Stomach smooth muscle (tissue), 2 donors: ENCODE data around the gene SPOCK1.

Source experiments
- H3K27ac ChIP-seq: one replicate; pipeline ENCODE4 v1.7.0; 2013; ENCODE audit warnings: mild to moderate bottlenecking, low read length, inconsistent platforms
- H3K27me3 ChIP-seq, 2 donors: one replicate each; pipeline ENCODE4 v1.7.0; 2013; ENCODE audit warnings: low read length in 2 of 2; ENCODE audit not compliant: insufficient read depth in 2 of 2, control insufficient read depth in 1 of 2
- H3K36me3 ChIP-seq, 2 donors: one replicate each; pipeline ENCODE4 v1.7.0; 2013; ENCODE audit warnings: low read length in 2 of 2; ENCODE audit not compliant: control insufficient read depth in 2 of 2, insufficient read depth in 2 of 2
- H3K4me1 ChIP-seq: one replicate; pipeline ENCODE4 v1.7.0; 2013; ENCODE audit warnings: low read length; ENCODE audit not compliant: control insufficient read depth, insufficient read depth
- H3K4me3 ChIP-seq, 2 donors: one replicate each; pipeline ENCODE4 v1.7.0; 2013; ENCODE audit warnings: low read length in 2 of 2
- H3K9ac ChIP-seq, 2 donors: one replicate each; pipeline ENCODE4 v1.7.0; 2013; ENCODE audit warnings: low read length in 2 of 2, mild to moderate bottlenecking in 1 of 2
- H3K9me3 ChIP-seq, 2 donors: one replicate each; pipeline ENCODE4 v1.7.0; 2013; ENCODE audit warnings: low read length in 2 of 2; ENCODE audit not compliant: control insufficient read depth in 2 of 2
- donor health status: healthy.
- donor health status: Pancreatic carcinoma.

The SPOCK1 gene

GRCh38 chr5:137303509-137303908 is 195.6 kb downstream of the SPOCK1 start:
- no peak overlapping the region for H3K4me3 ChIP-seq
- no peak overlapping the region for H3K9ac ChIP-seq
- H3K9me3 ChIP-seq: no peaks in the 10 kb centered on the region
- no peaks in the 10 kb centered on the region for H3K4me1 ChIP-seq
- H3K27ac ChIP-seq: no peak overlapping the region
- no peaks in the 10 kb centered on the region for H3K36me3 ChIP-seq
- no peaks in the 10 kb centered on the region for H3K27me3 ChIP-seq

GRCh38 chr5:137300411-137301240 is 198.5 kb downstream of the SPOCK1 start:
- Histone ChIP-seq H3K36me3 (no peaks in the 10 kb centered on the region), H3K9me3 (no peaks in the 10 kb centered on the region), H3K4me1 (no peaks in the 10 kb centered on the region), H3K27me3 (no peaks in the 10 kb centered on the region), H3K27ac (no peak overlapping the region), H3K4me3 (no peak overlapping the region), H3K9ac (no peak overlapping the region)

- Histone ChIP-seq H3K27ac (no peak overlapping the region), H3K36me3 (no peaks in the 10 kb centered on the region), H3K9ac (no peak overlapping the region), H3K27me3 (no peaks in the 10 kb centered on the region), H3K9me3 (no peaks in the 10 kb centered on the region), H3K4me3 (no peak overlapping the region), H3K4me1 (no peaks in the 10 kb centered on the region)
These were observed 202.8 kb downstream of the SPOCK1 start for GRCh38 chr5:137296213-137296781.

GRCh38 chr5:137294604-137295003 is 204.5 kb downstream of the SPOCK1 start:
- no peak overlapping the region for H3K4me3 ChIP-seq
- H3K36me3 ChIP-seq: no peaks in the 10 kb centered on the region
- H3K4me1 ChIP-seq: no peaks in the 10 kb centered on the region
- no peak overlapping the region for H3K27ac ChIP-seq
- H3K9ac ChIP-seq: no peak overlapping the region
- H3K9me3 ChIP-seq: no peaks in the 10 kb centered on the region
- H3K27me3 ChIP-seq: no peaks in the 10 kb centered on the region

- Histone ChIP-seq H3K4me1 (no peaks in the 10 kb centered on the region), H3K9ac (no peak overlapping the region), H3K27me3 (no peaks in the 10 kb centered on the region), H3K27ac (no peak overlapping the region), H3K9me3 (no peaks in the 10 kb centered on the region), H3K4me3 (no peak overlapping the region), H3K36me3 (no peaks in the 10 kb centered on the region)
These were observed 206.6 kb downstream of the SPOCK1 start for GRCh38 chr5:137292461-137293027.

- Histone ChIP-seq H3K27ac (no peak overlapping the region), H3K36me3 (no peaks in the 10 kb centered on the region), H3K9ac (no peak overlapping the region), H3K4me1 (no peaks in the 10 kb centered on the region), H3K27me3 (peaks cover 0 to 2% of the 10 kb centered on the region in 2 donors), H3K9me3 (no peaks in the 10 kb centered on the region), H3K4me3 (no peak overlapping the region)
These were observed 207.7 kb downstream of the SPOCK1 start for GRCh38 chr5:137291436-137291835.

GRCh38 chr5:137291031-137291430 is 208.1 kb downstream of the SPOCK1 start:
- no peaks in the 10 kb centered on the region for H3K4me1 ChIP-seq
- no peak overlapping the region for H3K4me3 ChIP-seq
- no peaks in the 10 kb centered on the region for H3K9me3 ChIP-seq
- H3K27me3 ChIP-seq: peaks cover 0 to 4% of the 10 kb centered on the region in 2 donors
- no peak overlapping the region for H3K27ac ChIP-seq
- no peaks in the 10 kb centered on the region for H3K36me3 ChIP-seq
- H3K9ac ChIP-seq: no peak overlapping the region

- Histone ChIP-seq H3K27ac (no peak overlapping the region), H3K9me3 (no peaks in the 10 kb centered on the region), H3K27me3 (peaks cover 0 to 4% of the 10 kb centered on the region in 2 donors)
These were observed 208.8 kb downstream of the SPOCK1 start for GRCh38 chr5:137290373-137290772.

GRCh38 chr5:137289856-137290255 is 209.3 kb downstream of the SPOCK1 start:
- Histone ChIP-seq H3K4me3 (no peak overlapping the region), H3K9me3 (no peaks in the 10 kb centered on the region), H3K36me3 (no peaks in the 10 kb centered on the region), H3K27me3 (peaks cover 0 to 4% of the 10 kb centered on the region in 2 donors), H3K9ac (no peak overlapping the region), H3K4me1 (no peaks in the 10 kb centered on the region), H3K27ac (no peak overlapping the region)

More at GRCh38 chr5:137290373-137290772, 208.8 kb downstream of the SPOCK1 start:
- H3K4me1 ChIP-seq: no peaks in the 10 kb centered on the region
- H3K36me3 ChIP-seq: no peaks in the 10 kb centered on the region
- H3K4me3 ChIP-seq: no peak overlapping the region
- no peak overlapping the region for H3K9ac ChIP-seq

- Histone ChIP-seq H3K4me3 (no peak overlapping the region), H3K9me3 (no peaks in the 10 kb centered on the region), H3K4me1 (no peaks in the 10 kb centered on the region), H3K27me3 (peaks cover 0 to 4% of the 10 kb centered on the region in 2 donors), H3K9ac (no peak overlapping the region), H3K36me3 (no peaks in the 10 kb centered on the region), H3K27ac (no peak overlapping the region)
These were observed 211.6 kb downstream of the SPOCK1 start for GRCh38 chr5:137287569-137287968.
